IMR-90 (cell line): ENCODE results near the gene NDUFS2. TPM values are rescaled to one million over a fixed set of nuclear protein-coding genes. Genes with fewer than 3 reads are reported as not detected.

ENCODE experiments used
- ATAC-seq: fragments of 200-7000 bp; cut with Tn5 transposase; 2 replicates; pipeline ENCODE4 v1.9.1; 2020; ENCODE audit warnings: low read depth, mild to moderate bottlenecking, moderate library complexity
- BruUV-seq: library from RNA; stranded (reverse); fragments of 400-500 nt; replicated peaks from 2 replicates; lab custom pipeline; 2021; lab: Mats Ljungman, UMichigan
- CTCF ChIA-PET: fragments of 300-600 bp; formaldehyde crosslinking; extraction: SDS; loops from one replicate; lab custom pipeline; 2021; ENCODE audit warnings: antibody characterized with exemption; lab: Yijun Ruan, JAX
- POLR2A ChIA-PET: fragments of 300-600 bp; sonication (Branson Sonifier 250); formaldehyde crosslinking; loops from one replicate; lab custom pipeline; 2022; ENCODE audit warnings: antibody characterized with exemption; ENCODE audit not compliant: unreplicated experiment; lab: Charles Lee
- DNase-seq: peaks from one replicate; pipeline ENCODE4 v3.0.0; 2013
- H2AFZ ChIP-seq: replicated peaks from 2 replicates; pipeline ENCODE3; 2013; ENCODE audit warnings: low read length, mild to moderate bottlenecking; ENCODE audit not compliant: poor library complexity
- H2AK5ac ChIP-seq: 2 replicates; pipeline ENCODE4 v1.6.1; 2013; ENCODE audit warnings: low read depth, low read length, inconsistent platforms
- H2AK9ac ChIP-seq: replicated peaks from 2 replicates; pipeline ENCODE3; 2013; ENCODE audit warnings: mild to moderate bottlenecking, low read depth, low read length, moderate library complexity; ENCODE audit not compliant: poor library complexity
- H2BK120ac ChIP-seq: 2 replicates; pipeline ENCODE4 v1.6.1; 2013; ENCODE audit warnings: low read depth, low read length, inconsistent platforms
- H2BK15ac ChIP-seq: 3 replicates; pipeline ENCODE4 v1.6.1; 2013; ENCODE audit warnings: low read depth, low read length, inconsistent platforms
- H2BK20ac ChIP-seq: 2 replicates; pipeline ENCODE4 v1.6.1; 2013; ENCODE audit warnings: low read depth, mild to moderate bottlenecking, inconsistent platforms, low read length, moderate library complexity
- H2BK5ac ChIP-seq: 2 replicates; pipeline ENCODE4 v1.6.1; 2013; ENCODE audit warnings: mild to moderate bottlenecking, low read depth, low read length, inconsistent platforms; ENCODE audit not compliant: poor library complexity, severe bottlenecking
- H3K14ac ChIP-seq: replicated peaks from 2 replicates; pipeline ENCODE4 v1.6.1; 2013; ENCODE audit warnings: low read depth, low read length, inconsistent platforms
- H3K18ac ChIP-seq: 2 replicates; pipeline ENCODE4 v1.6.1; 2013; ENCODE audit warnings: low read depth, low read length, control low read depth
- H3K23ac ChIP-seq: 2 replicates; pipeline ENCODE4 v1.6.1; 2013; ENCODE audit warnings: low read depth, low read length, inconsistent platforms
- H3K27ac ChIP-seq: 2 replicates; pipeline ENCODE4 v1.5.1; 2013; ENCODE audit warnings: mild to moderate bottlenecking, control low read depth, low read length; ENCODE audit not compliant: insufficient read depth
- H3K27me3 ChIP-seq: 2 replicates; pipeline ENCODE4 v1.6.1; 2013; ENCODE audit warnings: low read length; ENCODE audit not compliant: control insufficient read depth, insufficient read depth
- H3K36me3 ChIP-seq: 2 replicates; pipeline ENCODE4 v1.6.1; 2013; ENCODE audit warnings: low read length, mixed read lengths; ENCODE audit not compliant: control insufficient read depth, insufficient read depth
- H3K4ac ChIP-seq: 2 replicates; pipeline ENCODE4 v1.6.1; 2013; ENCODE audit warnings: low read depth, low read length, inconsistent platforms
- H3K4me1 ChIP-seq: 2 replicates; pipeline ENCODE4 v1.6.1; 2013; ENCODE audit warnings: low read length, mixed read lengths; ENCODE audit not compliant: control insufficient read depth, insufficient read depth
- H3K4me2 ChIP-seq: 2 replicates; pipeline ENCODE4 v1.6.1; 2013; ENCODE audit warnings: low read depth, mild to moderate bottlenecking, control low read depth, low read length, moderate library complexity
- H3K4me3 ChIP-seq: 2 replicates; pipeline ENCODE4 v1.5.1; 2013; ENCODE audit warnings: low read depth, mild to moderate bottlenecking, control low read depth, low read length, moderate library complexity; ENCODE audit not compliant: insufficient read depth
- H3K56ac ChIP-seq: 2 replicates; pipeline ENCODE4 v1.6.1; 2013; ENCODE audit warnings: low read length, inconsistent platforms; ENCODE audit not compliant: insufficient read depth; ENCODE audit errors: extremely low read depth
- H3K79me1 ChIP-seq, 2 experiments: 2 replicates each; pipeline ENCODE4 v1.6.1; 2013; ENCODE audit warnings: low read length in 2 of 2, inconsistent platforms in 1 of 2, low read depth in 1 of 2
- H3K9ac ChIP-seq: 2 replicates; pipeline ENCODE4 v1.6.1; 2013; ENCODE audit warnings: low read depth, low read length, control low read depth
- H3K9me1 ChIP-seq: 2 replicates; pipeline ENCODE4 v1.6.1; 2013; ENCODE audit warnings: low read length, inconsistent platforms; ENCODE audit not compliant: insufficient read depth
- H3K9me3 ChIP-seq: 2 replicates; pipeline ENCODE4 v1.6.1; 2013; ENCODE audit warnings: low read length; ENCODE audit not compliant: control insufficient read depth, insufficient read depth
- H4K20me1 ChIP-seq: 2 replicates; pipeline ENCODE4 v1.6.1; 2013; ENCODE audit warnings: low read length, inconsistent platforms; ENCODE audit not compliant: insufficient read depth
- H4K5ac ChIP-seq: 2 replicates; pipeline ENCODE4 v1.6.1; 2013; ENCODE audit warnings: mild to moderate bottlenecking, low read depth, low read length, control low read depth
- H4K8ac ChIP-seq, 2 experiments: 2 replicates each; pipeline ENCODE4 v1.6.1; 2013; ENCODE audit warnings: low read depth in 2 of 2, low read length in 2 of 2, control low read depth in 1 of 2, inconsistent platforms in 1 of 2
- H4K91ac ChIP-seq: 2 replicates; pipeline ENCODE4 v1.6.1; 2013; ENCODE audit warnings: low read depth, low read length, inconsistent platforms; ENCODE audit not compliant: insufficient read depth
- BHLHE40 ChIP-seq: fragments of 150-350 bp; IDR thresholded peaks from 2 replicates; pipeline ENCODE4 v1.6.1; 2016; ENCODE audit warnings: mild to moderate bottlenecking, low read depth, low read length
- CEBPB ChIP-seq: IDR thresholded peaks from 2 replicates; pipeline ENCODE4 v1.6.1; 2012; ENCODE audit warnings: low read depth, low read length, improper control_type of control experiment
- CHD1 ChIP-seq: IDR thresholded peaks from 2 replicates; pipeline ENCODE4 v1.6.1; 2012; ENCODE audit warnings: low read depth, low read length, improper control_type of control experiment
- CTCF ChIP-seq: conservative IDR thresholded peaks from 2 replicates; pipeline ENCODE4 v1.5.1; 2012; ENCODE audit warnings: mild to moderate bottlenecking, low read depth, low read length, improper control_type of control experiment
- ELK1 ChIP-seq: fragments of 150-350 bp; IDR thresholded peaks from 2 replicates; pipeline ENCODE4 v1.6.1; 2016; ENCODE audit warnings: low read depth, mild to moderate bottlenecking, low read length, moderate library complexity, borderline replicate concordance
- FOS ChIP-seq: fragments of 150-350 bp; IDR thresholded peaks from 2 replicates; pipeline ENCODE4 v1.6.1; 2016; ENCODE audit warnings: low read depth, low read length
- MAFK ChIP-seq: IDR thresholded peaks from 2 replicates; pipeline ENCODE4 v1.6.1; 2012; ENCODE audit warnings: low read depth, low read length, improper control_type of control experiment
- MAZ ChIP-seq: IDR thresholded peaks from 2 replicates; pipeline ENCODE4 v1.6.1; 2012; ENCODE audit warnings: low read depth, mild to moderate bottlenecking, low read length, improper control_type of control experiment, moderate library complexity, borderline replicate concordance
- MXI1 ChIP-seq: IDR thresholded peaks from 2 replicates; pipeline ENCODE4 v1.6.1; 2012; ENCODE audit warnings: low read depth, mild to moderate bottlenecking, low read length, moderate library complexity, borderline replicate concordance
- POLR2A ChIP-seq: IDR thresholded peaks from 2 replicates; pipeline ENCODE4 v1.6.1; 2012; ENCODE audit warnings: mild to moderate bottlenecking, low read depth, low read length
- RAD21 ChIP-seq: IDR thresholded peaks from 2 replicates; pipeline ENCODE4 v1.6.1; 2012; ENCODE audit warnings: low read length, improper control_type of control experiment
- RFX5 ChIP-seq: IDR thresholded peaks from 2 replicates; pipeline ENCODE4 v1.8.0; 2012; ENCODE audit warnings: low read depth, mild to moderate bottlenecking, low read length, moderate library complexity
- SMC3 ChIP-seq: fragments of 150-350 bp; IDR thresholded peaks from 2 replicates; pipeline ENCODE4 v1.6.1; 2016; ENCODE audit warnings: low read depth, mild to moderate bottlenecking, antibody characterized with exemption, low read length, moderate library complexity
- USF2 ChIP-seq: fragments of 150-350 bp; IDR thresholded peaks from 2 replicates; pipeline ENCODE4 v1.6.1; 2017; ENCODE audit warnings: mild to moderate bottlenecking, antibody characterized with exemption, low read length, low read depth
- WGBS, 2 experiments: methylation state at CpG; one replicate each; pipeline versions ENCODE4 v1.1.5 to v1.1.7; 2013; ENCODE audit warnings: missing lambda C conversion rate in 2 of 2; ENCODE audit not compliant: insufficient read length in 1 of 2; ENCODE audit errors: extremely low coverage in 2 of 2; 5-methylcytosine and 5-hydroxymethylcytosine counted together
- dilution Hi-C: fragments of 300-500 bp; cut with HindIII; formaldehyde crosslinking; loops from one replicate; pipeline ENCODE4 v1.14.3; 2018; ENCODE audit warnings: low sequenced_read_pairs; ENCODE audit not compliant: unreplicated experiment
- in situ Hi-C: fragments of 300-500 bp; cut with MboI; formaldehyde crosslinking; loops from 3 replicates; pipeline ENCODE4 v1.14.3; 2019; ENCODE audit warnings: low sequenced_read_pairs, inconsistent platforms, mixed read lengths
- intact Hi-C: fragments of 100-400 bp; cut with micrococcal nuclease; formaldehyde crosslinking; loops from 2 replicates; pipeline ENCODE4 v1.10.0; 2022
- polyA plus RNA-seq, 3 experiments: library from polyadenylated mRNA; depleted of rRNA; stranded (reverse); fragments of >200 nt; gene quantifications; 2 replicates each; pipeline ENCODE4 v1.2.3, GENCODE V29; 2012; ENCODE audit warnings: low replicate concordance in 1 of 3
- total RNA-seq: library from RNA; depleted of rRNA; stranded (reverse); fragments of >200 nt; gene quantifications from 2 replicates; pipeline ENCODE4 v1.2.3, GENCODE V29; 2012

Gene NDUFS2
- total and polyA plus RNA-seq, 2 of the 4 experiments (the other 2 are of a cell fraction): 85.5 to 101 TPM

GRCh38 chr1:161198194-161198896 is 3.8 kb upstream of the NDUFS2 start:
- DNase-seq: no peak
- 55% methylated on average over 4 of the region's 20 CpGs; no CpG with 5 or more reads in 1 of the 2 experiments for WGBS, 2 experiments
- Histone ChIP-seq H3K27me3 (no peaks in the 10 kb centered on the region), H4K20me1 (no peaks in the 10 kb centered on the region), H3K56ac (peak overlapping the region; percentile 24; the same call in 1 of the 2 replicates), H2BK20ac (no peak overlapping the region), H3K79me1 (peaks cover 10 to 12% of the 10 kb centered on the region in 2 experiments), H2AFZ (peak overlapping the region; percentile 94), H2AK9ac (peak overlapping the region; percentile 33), H2BK15ac (0 out of 3 replicates have a peak overlapping the region, but pooled peaks have one; percentile 16), H3K9me3 (no peaks in the 10 kb centered on the region), H3K23ac (0 out of 2 replicates have a peak overlapping the region, but pooled peaks have one; percentile 12), H3K4me3 (no peak overlapping the region), H3K9me1 (peaks cover 20% of the 10 kb centered on the region), H2BK5ac (no peak overlapping the region), H3K9ac (no peak overlapping the region), H4K91ac (peak overlapping the region; percentile 32; the same call in 1 of the 2 replicates), H3K18ac (no peak overlapping the region), H3K4me2 (peak overlapping the region; percentile 30; the same call in 1 of the 2 replicates), H2AK5ac (peak overlapping the region; percentile 48), H3K27ac (no peak overlapping the region; the same call in 1 of the 2 replicates), H3K36me3 (peaks cover under 1% of the 10 kb centered on the region; the same call in 1 of the 2 replicates), H3K14ac (no peak overlapping the region), H3K4me1 (peaks cover 31% of the 10 kb centered on the region), H3K4ac (peak overlapping the region; percentile 68), H4K8ac (peak overlapping the region; percentile 42 to 96; a peak in 3 of 4 replicates), H4K5ac (peak overlapping the region; percentile 8; the same call in 1 of the 2 replicates), H2BK120ac (no peak overlapping the region; the same call in 1 of the 2 replicates)
- BruUV-seq: no TSS peak
- ChIA-PET POLR2A (no interaction called here), CTCF (interaction anchor here (1.0 kb wide), 1 partner anchor 28 kb away, joined by 3 read pairs; no protein-coding TSS in a partner anchor)
- dilution Hi-C loops: no loop called here
- no peak for ATAC-seq
- intact Hi-C loops: no loop called here
- in situ Hi-C loops: no loop called here
- TF ChIP-seq CEBPB (no peak), MXI1 (no peak), ELK1 (no peak), RAD21 (no peak), SMC3 (no peak), CHD1 (no peak), MAZ (peak; percentile 19; the same call in 1 of the 2 replicates), BHLHE40 (no peak), RFX5 (no peak), POLR2A (no peak), CTCF (0 out of 2 replicates have a peak, but pooled peaks have one; percentile 14), USF2 (no peak), FOS (no peak), MAFK (no peak)
